ENCODE results near the gene SARNP. TPM values are rescaled to one million over a fixed set of nuclear protein-coding genes. Genes with fewer than 3 reads are reported as not detected.
A peak's percentile ranks its signal among the peaks of the same experiment; 100 is the strongest.

Gene SARNP

GRCh38 chr12:55707841-55708694 is 109.5 kb downstream of the SARNP start, which contains the start of gene ITGA7:
TSS of gene ITGA7 (minus strand) at chr12:55707904. CDS start at chr12:55707682, 222 bp downstream.
- Histone ChIP-seq H3K27ac (ENCODE audit: low read length, poor library complexity, severe bottlenecking) (no peak within 1 kb of the TSS), H2AFZ (ENCODE audit: low read depth, low read length) (no peak within 1 kb of the TSS), H2BK120ac (ENCODE audit: low read depth, low read length) (no peak within 1 kb of the TSS), H3K36me3 (ENCODE audit: control insufficient read depth in 1 of 2, insufficient read depth in 2 of 2, low read depth in 1 of 2, low read length in 2 of 2) (peaks cover 0 to under 1% of the 10 kb centered on the region in 2 experiments), H3K9ac (ENCODE audit: low read length) (peak within 1 kb of the TSS; percentile 84), H3K9me3 (ENCODE audit: control insufficient read depth, low read length) (no peaks in the 10 kb centered on the region), H3K18ac (ENCODE audit: low read depth in 1 of 2, low read length in 2 of 2) (no peak within 1 kb of the TSS), H3K14ac (ENCODE audit: low read length in 2 of 2) (no peak within 1 kb of the TSS), H3K4me1 (ENCODE audit: control insufficient read depth, insufficient read depth, low read depth, low read length) (peaks cover 12% of the 10 kb centered on the region), H2AK5ac (ENCODE audit: low read length, severe bottlenecking) (no peak within 1 kb of the TSS), H4K8ac (ENCODE audit: low read length) (no peak within 1 kb of the TSS), H3K4ac (ENCODE audit: low read depth in 1 of 2, low read length in 2 of 2) (no peak within 1 kb of the TSS), H3K4me3 (ENCODE audit: insufficient read depth in 1 of 2, low read depth in 1 of 2, low read length in 2 of 2) (peak within 1 kb of the TSS; percentile 43 to 83), H3K4me2 (ENCODE audit: low read length, poor library complexity, severe bottlenecking) (peak within 1 kb of the TSS; percentile 86), H2BK15ac (ENCODE audit: low read depth, poor library complexity, severe bottlenecking) (peak within 1 kb of the TSS; percentile 87), H3K23ac (ENCODE audit: low read length in 2 of 2) (no peak within 1 kb of the TSS), H2BK12ac (ENCODE audit: low read length in 2 of 2) (no peak within 1 kb of the TSS), H3K79me1 (replicated peaks; ENCODE audit: low read length, poor library complexity, severe bottlenecking) (no peaks in the 10 kb centered on the region), H4K91ac (ENCODE audit: low read length) (no peak within 1 kb of the TSS), H2BK5ac (ENCODE audit: low read depth, low read length, poor library complexity, severe bottlenecking) (no peak within 1 kb of the TSS), H3K27me3 (ENCODE audit: control insufficient read depth in 1 of 2, insufficient read depth in 1 of 2, low read length in 2 of 2) (peaks cover 0 to 61% of the 10 kb centered on the region in 2 experiments)
- DNase-seq = no peak
- WGBS = 2% methylated on average over 12 of the region's 39 CpGs

Small RNAs within 50 kb of the gene (small RNA-seq; reads per million reads assigned to genes)
- gene AC009779.1 (ENCODE audit: low read depth) (not detected), gene RF00017 (ENCODE audit: low read depth) (not detected)

All from mesenchymal stem cell (in vitro differentiated cells and primary cell).